NCI-H2227 (cell line): ENCODE results near the gene ARSG.
"Not testable (repeated sequence)": the region's sequence is repeated elsewhere in the genome, so short reads cannot be mapped to it uniquely, and the experiment has no call there.

ENCODE experiments used
- DNase-seq: peaks from one replicate; lab custom pipeline; 2025; ENCODE audit not compliant: unreplicated experiment; lab: John Stamatoyannopoulos, UW

ARSG gene

DNA sequence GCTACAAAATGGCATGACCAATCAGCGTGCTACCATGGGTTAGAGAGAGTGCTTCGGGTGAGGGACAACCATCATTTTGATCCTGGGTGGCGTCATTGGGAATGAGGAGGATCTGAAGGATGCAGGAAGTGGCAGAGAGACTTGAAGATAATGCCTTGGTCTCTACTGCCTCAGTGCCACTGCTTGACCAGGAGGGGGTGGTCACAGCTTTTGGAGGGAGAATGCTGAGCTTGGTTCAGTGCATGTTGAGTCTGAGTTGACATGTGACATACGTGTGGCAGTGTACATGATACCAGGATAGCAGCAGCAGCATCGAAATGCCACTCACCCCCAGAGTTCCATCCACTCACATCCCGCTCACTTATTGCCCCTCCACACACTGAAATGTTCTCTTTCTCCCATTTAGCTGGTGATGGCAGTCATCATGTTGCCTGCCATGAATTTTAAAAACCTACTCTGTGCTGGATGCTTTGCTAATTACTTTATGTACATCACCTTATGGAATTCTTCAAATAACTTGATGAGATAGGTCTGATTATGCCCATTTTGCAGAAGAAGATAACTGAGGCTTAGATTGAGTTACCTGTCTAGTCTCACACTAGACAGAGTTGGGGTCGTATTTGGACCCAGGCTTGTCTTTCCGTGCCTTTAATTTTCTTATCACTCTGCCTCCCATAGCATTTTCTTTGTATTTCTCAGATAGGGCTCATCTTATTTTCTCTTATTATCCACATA lies 36.7 kb downstream of the ARSG start:
- no peak for DNase-seq

GRCh38 chr17:68328676-68329075 lies 37.4 kb downstream of the ARSG start:
- DNase-seq, result no peak

DNA sequence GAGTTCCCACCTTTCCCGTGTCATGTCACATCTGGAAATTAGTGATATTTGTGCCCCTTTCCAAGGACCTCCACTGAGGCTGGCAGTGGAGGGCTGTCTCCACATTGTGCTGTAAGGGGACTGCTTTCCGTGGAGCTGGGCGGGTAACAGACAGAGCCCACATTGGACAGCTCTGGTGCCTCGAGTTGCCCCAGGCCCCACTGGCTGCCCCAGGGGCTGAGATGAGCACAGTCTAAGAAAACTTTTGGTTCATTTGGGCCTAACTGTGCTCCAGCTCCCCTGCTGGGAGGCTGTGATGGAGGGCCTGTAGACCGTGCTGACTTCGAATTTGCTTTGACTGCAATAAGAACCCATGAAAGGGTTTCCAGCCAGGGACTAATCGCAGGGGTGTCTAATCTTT lies 38.0 kb downstream of the ARSG start:
- DNase-seq, result no peak

DNA sequence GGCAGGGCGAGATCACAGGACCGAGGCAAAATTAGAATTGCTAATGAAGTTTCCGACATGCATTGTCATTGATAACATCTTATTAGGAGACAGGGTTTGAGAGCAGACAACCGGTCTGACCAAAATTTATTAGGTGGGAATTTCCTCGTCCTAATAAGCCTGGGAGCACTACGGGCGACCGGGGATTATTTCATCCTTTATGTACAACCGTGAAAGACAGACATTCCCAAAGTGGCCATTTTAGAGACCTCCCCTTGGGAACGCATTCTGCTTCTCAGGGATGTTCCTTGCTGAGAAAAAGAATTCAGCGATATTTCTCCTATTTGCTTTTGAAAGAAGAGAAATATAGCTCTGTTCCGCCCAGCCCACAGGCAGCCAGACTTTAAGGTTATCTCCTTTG lies 40.6 kb downstream of the ARSG start:
- not testable (repeated sequence) for DNase-seq

- no peak for DNase-seq
These were observed 43.1 kb downstream of the ARSG start for GRCh38 chr17:68334393-68334792.

- no peak for DNase-seq
These were observed 50.2 kb downstream of the ARSG start for GRCh38 chr17:68341482-68341881.

DNA sequence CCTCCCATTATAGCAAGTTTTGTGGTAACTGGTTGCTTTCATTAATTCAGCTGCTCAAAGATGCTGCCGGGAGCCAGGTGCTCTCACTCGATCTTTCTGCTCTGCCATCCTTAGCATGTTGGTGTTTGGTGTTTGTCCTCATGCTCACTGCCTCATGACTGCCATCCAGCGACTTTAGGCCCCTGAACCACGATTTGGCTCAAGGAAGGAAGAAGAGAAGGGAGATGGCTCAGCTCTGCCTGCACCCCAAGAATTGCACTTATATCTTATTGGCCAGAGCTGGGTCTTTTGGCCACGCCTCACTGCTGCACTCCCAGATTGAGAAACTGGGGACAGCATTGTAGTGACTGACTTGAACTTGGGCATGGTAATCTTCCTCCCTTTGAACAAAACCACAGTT lies 52.7 kb downstream of the ARSG start:
- DNase-seq, result no peak

GRCh38 chr17:68344701-68345136 lies 53.4 kb downstream of the ARSG start:
- no peak for DNase-seq

GRCh38 chr17:68346448-68346847 lies 55.2 kb downstream of the ARSG start:
- DNase-seq, result no peak

GRCh38 chr17:68347380-68347779 lies 56.1 kb downstream of the ARSG start:
- no peak for DNase-seq

- no peak for DNase-seq
These were observed 57.9 kb downstream of the ARSG start for GRCh38 chr17:68349157-68349556.

DNA sequence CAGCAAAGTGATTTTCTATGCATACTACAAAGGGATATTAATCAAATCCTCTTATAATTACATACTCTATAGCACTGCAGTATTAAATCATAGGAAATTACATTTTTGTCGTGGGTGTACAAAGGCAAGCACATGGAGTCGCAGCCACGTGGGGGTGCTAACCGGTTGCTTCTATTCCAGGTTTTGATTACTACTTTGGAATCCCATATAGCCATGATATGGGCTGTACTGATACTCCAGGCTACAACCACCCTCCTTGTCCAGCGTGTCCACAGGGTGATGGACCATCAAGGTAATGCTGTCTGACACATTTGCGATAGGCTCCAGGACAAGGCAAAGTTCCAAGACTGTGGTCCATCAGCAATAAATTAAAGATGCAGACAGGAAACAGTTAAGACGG lies 60.1 kb downstream of the ARSG start:
- no peak for DNase-seq

DNA sequence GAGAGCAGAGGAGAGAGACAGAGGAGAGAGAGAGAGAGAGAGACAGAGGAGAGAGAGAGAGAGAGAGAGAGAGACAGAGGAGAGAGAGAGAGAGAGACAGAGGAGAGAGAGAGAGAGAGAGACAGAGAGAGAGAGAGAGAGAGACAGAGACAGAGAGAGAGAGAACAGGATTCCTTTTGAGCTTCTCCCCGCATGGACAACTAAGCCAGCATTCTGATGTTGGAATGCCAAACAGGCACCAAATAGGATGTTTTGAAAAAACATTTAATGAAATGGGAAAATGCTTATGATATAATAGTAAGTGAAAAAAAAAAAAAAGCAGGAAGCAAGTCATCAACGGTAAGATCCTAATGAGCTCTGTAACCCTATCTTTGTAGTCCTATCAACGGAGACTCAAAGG lies 60.7 kb downstream of the ARSG start:
- DNase-seq, result no peak

DNA sequence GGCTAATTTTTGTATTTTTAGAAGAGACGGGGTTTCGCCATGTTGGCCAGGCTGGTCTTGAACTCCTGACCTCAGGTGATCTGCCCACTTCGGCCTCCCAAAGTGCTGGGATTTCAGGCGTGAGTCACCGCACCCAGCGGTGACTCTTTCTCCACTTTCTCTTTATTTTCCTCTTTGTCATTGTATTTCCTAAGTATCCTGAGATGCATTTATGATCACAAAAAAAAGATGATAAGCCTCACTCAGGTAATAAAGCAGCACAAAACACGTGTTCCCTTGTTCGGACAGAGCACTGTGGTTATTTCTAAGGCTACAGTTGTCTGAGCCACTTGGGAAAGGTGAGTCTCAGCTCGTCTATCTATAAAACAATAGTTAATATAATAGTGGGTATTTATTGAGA lies 61.4 kb downstream of the ARSG start:
- not testable (repeated sequence) for DNase-seq

GRCh38 chr17:68353111-68353521 lies 61.8 kb downstream of the ARSG start:
- no peak for DNase-seq

DNA sequence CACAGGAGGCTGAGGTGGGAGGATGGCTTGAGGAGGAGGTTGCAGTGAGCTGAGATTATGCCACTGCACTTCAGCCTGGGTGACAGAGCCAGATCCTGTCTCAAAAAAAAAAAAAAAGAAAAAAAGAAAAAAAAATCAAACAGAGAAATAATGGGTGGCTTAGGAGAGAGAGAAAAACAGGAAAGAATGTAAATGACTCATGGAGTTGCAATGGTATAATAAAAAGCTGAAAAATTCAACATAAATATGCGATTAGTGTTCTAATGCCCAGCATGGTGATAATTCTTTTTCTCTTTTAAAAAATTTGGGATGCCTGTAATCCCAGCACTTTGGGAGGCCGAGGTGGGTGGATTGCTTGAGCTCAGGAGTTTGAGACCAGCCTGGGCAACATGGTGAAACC lies 63.0 kb downstream of the ARSG start:
- DNase-seq, result not testable (repeated sequence)

DNA sequence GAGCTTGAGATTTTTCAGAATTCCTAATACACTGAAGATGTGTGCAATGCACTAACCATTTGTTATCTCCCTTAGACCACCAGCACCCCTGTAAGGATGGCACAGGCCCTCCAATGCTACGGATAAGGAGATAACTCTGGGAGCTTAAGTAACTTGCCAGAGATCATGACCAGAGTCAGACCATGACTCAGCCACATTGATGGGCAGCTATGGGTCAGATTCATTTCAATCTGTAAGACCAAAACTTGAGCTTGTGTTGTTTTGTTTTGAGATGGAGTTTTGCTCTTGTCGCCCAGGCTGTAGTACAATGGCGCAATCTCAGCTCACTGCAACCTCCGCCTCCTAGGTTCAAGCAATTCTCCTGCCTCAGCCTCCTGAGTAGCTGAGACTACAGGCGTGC lies 63.8 kb downstream of the ARSG start:
- DNase-seq, result not testable (repeated sequence)

DNA sequence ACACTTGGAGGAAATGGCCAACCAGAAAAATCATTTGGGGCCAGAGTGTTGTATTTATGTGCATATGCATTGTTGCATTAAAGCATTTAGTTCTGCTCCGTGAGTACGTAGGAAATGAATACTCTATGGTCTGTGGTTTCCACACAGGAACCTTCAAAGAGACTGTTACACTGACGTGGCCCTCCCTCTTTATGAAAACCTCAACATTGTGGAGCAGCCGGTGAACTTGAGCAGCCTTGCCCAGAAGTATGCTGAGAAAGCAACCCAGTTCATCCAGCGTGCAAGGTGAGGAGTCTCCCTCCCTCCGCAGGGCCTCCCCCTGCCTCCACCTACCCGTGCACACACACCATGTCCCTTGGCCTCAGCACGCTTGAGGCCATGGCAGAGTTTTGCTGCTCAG lies 65.2 kb downstream of the ARSG start:
- DNase-seq, result no peak

- DNase-seq, result no peak
These were observed 65.7 kb downstream of the ARSG start for GRCh38 chr17:68356949-68357455.

DNA sequence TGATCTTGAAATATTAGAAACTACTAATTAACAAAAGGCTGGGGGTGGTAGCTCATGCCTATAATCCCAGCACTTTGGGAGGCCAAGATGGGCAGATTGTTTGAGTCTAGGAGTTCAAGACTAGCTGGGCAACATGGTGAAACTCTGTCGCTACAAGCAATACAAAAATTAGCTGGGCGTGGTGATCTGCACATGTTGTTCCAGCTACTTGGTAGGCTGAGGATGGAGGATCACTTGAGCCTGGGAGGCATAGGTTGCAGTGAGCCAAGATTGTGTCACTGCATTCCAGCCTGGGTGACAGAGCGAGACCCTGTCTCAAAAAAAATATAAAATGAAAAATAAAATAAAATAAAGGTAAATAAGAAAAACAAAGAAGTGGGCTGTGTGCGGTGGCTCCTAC lies 66.6 kb downstream of the ARSG start:
- no peak for DNase-seq

DNA sequence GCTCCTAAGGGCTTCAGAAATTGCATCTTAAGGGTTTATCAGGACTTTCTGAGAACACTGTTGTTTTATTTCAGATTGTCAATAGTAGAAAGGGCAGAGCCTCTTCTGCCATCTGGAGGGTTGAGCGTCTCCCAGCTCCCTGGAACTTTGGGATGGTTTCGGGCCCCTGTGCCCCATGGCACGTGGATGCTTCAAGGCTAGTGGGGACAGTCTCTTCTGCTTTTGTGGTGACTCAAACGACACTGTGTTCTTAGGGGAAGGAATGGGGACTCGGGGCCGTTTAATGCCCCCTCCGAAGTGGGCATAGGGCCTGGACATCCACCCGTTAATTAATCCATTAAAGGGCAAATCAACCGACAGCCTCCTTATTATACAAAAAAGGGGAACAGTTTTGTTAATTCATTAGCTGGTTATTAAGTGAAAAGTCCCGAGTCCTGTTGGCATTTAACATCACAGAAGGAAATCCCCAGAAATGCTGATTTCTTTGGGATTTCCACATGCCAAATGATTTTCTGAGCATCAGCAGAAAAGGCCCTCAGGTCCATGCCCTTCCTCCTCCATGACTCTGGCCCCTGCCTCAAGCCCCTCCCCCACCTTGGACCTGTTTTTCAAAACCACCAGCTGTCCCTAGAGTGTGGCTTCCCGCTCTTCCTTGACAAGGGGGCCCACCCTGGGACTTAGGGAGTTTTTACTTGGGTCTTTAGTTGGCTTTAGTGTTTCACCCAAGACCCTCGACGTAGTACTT lies 68.7 kb downstream of the ARSG start:
- no peak for DNase-seq

DNA sequence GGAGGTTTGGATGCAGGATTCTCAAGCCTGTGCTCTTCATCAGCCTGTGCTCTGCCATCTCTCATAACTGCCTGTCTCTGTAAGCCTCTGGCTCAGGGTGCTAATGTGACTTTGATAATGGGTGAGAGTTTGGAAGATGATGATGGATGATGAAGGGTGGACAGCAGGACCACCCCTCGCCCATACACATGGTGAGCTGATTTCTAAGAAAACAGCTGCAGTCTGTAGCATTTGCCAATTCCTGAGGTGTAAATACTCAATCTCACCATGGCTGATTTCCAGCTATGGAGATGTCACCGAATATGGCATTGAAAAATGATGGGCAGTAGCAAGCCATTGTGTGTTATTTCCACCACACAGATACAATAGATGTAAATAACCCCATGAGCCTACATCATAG lies 74.2 kb downstream of the ARSG start:
- no peak for DNase-seq
